Epidermal melanocyte (primary cell): ENCODE results near the gene SLC39A13.

Source experiments
- DNase-seq: peaks from one replicate; pipeline ENCODE4 v3.0.0; 2011; ENCODE audit warnings: low spot score; ENCODE audit not compliant: insufficient read length

The SLC39A13 gene

GRCh38 chr11:47407746-47408590 is at the start of gene SLC39A13:
Gene SLC39A13 (plus strand): TSS chr11:47408590. CDS start chr11:47410095, 1,505 bp downstream.
- peak; percentile 98 for DNase-seq

GRCh38 chr11:47358731-47359051 is 49.7 kb upstream of the SLC39A13 start:
- no peak for DNase-seq

- no peak for DNase-seq
Measured at GRCh38 chr11:47359162-47359561, 49.2 kb upstream of the SLC39A13 start.

- no peak for DNase-seq
Measured at GRCh38 chr11:47359586-47359985, 48.8 kb upstream of the SLC39A13 start.

GRCh38 chr11:47360341-47360740 is 48.0 kb upstream of the SLC39A13 start:
- DNase-seq, result no peak

- no peak for DNase-seq
Measured at GRCh38 chr11:47361419-47361818, 47.0 kb upstream of the SLC39A13 start.

DNA sequence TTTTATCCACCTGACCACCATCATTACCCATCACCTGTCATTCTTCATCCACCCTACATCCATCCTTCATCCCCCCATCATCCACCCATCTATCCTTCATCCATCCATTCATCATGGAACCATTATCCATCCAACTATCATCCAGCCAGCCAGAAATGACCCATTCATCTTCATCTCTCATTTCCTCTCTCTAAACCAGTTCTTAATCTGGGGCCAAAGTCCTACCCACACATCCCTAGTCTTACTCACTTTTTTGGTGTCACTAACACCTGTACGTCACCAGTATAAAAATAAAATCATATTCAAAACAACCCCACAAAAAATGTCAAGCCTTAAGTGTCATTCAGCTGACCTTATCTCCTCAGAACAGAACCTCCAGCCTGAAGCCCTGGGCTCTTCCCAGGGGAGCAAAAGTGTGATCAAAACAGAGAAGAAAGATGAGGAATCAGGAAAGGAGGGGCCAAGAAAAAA is 42.3 kb upstream of the SLC39A13 start:
- DNase-seq, result no peak

DNA sequence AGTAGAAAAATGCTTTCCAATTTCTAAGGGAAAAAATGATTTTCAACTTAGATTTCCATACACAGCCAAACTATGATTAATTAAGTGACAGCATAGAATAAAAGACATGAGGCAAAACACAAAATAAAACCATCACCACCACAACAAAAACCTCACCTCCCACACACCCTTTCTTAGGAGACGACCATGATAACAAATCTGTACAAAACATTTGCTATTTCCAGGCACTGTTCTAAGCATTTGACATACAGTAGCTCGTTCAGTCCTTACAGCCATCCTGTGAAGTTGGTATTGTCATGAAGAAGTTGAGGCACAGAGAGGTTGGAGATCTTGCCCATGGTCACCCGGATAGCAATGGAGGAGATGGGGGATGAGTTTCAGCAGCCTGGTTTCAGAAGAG is 38.7 kb upstream of the SLC39A13 start:
- no peak for DNase-seq

GRCh38 chr11:47372422-47372821 is 36.0 kb upstream of the SLC39A13 start:
- DNase-seq, result no peak

DNA sequence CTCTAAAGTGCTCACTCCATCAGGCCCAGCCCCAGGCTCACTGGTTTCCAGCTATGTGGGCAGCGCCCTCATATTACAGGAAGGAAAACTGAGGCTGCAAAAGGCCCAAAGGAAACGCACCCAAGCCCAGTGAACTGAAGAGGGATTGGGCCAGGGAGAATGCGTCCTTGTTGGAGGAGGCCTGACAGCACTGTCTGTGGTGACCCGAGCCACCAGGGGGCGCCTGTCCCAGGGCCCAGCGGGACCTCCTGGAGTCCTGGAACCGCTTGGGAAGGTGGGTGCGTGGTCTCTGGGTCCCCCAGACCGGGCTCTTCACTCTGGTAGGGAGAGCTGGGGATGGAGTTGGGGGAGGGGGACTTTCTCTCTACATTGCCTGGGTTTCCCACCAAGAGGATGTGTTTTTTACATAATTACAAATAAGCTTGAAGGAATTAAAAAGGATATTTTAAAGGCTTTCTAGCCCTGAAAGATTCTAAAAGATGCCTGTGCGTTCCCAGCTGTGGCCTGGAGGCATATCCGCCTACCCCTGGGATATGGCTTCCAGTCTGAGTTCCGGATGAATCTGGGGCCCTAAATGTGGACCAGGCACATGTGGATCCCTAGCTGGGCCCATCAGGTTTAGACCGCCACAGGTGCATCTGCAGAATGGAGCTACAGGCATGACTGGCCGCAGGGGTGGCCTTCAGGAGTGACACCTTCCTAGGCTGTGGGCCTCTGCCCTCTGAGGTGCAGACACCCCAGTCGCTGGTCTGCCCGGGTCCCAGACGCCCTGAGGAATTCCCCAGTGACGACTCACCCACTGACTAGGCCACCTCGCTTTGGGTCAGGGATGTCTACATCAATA is 34.3 kb upstream of the SLC39A13 start:
- DNase-seq, result peak; percentile 59

DNA sequence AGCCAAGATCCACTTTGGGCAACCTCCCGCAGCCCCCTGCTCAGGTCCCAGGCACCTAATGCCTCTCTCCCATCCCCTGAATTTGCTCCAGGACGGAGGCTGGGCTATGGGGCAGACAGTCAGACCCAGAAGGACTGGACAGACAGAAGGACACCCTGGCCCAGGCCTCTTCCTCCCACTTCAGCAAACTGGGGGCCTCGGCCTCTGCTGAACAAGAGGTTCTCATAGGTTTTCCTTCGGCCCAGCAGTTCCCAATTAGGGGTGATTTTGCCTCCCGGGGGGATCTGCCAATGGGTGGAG is 33.7 kb upstream of the SLC39A13 start:
- DNase-seq, result no peak

DNA sequence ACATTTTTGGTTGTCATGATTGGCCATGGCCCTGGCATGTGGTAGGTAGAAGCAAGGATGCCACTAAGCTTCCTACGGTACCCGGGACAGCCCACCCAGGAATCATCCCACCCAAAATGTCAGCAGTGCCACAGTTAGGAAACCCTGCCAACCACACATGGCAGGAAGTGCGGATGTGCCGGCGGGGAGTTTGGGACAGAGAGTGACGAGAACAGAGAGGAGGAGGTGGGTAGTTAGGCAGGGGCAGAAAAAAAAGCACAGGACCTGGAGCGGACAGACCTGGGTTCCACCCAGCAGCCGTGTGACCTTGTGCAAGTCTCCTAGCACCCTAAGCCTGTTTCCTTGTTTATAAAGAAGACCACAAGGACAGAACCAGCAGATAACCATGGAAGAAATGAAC is 33.4 kb upstream of the SLC39A13 start:
- no peak for DNase-seq

DNA sequence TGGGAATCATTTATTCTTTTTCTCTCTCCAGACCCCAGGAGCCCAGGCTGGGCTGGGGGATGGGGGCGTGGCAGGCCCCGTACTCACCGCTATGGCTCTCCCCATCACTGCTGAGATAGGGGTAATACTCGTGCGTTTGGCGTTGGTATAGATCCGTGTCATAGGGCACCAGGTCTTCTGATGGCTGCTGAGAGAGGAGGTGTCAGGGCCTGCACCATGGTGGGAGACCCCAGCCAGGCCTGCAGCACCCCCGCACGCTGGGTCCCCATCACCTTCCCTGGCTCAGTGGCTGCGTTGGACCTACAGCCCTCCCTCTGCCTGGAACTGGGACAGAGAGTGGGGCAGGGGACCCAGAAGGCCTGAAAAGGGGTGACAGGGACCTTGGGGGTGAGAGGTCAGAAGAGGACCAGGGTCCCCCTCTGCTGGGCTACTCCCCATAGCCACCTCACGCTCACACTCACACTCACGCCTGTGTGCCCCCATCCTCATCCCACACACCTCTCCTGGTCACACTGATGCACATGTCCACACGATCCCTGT is 32.8 kb upstream of the SLC39A13 start:
- DNase-seq, result no peak

DNA sequence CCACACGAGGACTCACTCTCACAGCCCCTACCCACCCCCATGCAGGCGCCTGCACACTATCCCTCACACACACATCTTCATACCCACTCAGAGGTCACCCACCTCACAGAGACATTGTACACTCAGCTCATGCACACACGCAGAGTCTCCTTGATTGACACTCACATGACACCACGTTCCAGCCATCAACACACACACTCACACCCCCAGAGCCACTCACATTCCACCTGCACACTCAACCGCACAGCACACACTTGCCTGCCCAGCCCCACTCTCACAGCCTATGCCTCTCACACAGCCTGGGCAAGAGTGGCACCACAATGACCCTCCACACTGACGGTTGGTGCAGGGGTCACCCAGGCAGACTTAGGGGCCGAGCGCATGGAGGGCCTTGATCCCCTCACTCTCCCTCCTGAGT is 32.3 kb upstream of the SLC39A13 start:
- DNase-seq, result no peak

DNA sequence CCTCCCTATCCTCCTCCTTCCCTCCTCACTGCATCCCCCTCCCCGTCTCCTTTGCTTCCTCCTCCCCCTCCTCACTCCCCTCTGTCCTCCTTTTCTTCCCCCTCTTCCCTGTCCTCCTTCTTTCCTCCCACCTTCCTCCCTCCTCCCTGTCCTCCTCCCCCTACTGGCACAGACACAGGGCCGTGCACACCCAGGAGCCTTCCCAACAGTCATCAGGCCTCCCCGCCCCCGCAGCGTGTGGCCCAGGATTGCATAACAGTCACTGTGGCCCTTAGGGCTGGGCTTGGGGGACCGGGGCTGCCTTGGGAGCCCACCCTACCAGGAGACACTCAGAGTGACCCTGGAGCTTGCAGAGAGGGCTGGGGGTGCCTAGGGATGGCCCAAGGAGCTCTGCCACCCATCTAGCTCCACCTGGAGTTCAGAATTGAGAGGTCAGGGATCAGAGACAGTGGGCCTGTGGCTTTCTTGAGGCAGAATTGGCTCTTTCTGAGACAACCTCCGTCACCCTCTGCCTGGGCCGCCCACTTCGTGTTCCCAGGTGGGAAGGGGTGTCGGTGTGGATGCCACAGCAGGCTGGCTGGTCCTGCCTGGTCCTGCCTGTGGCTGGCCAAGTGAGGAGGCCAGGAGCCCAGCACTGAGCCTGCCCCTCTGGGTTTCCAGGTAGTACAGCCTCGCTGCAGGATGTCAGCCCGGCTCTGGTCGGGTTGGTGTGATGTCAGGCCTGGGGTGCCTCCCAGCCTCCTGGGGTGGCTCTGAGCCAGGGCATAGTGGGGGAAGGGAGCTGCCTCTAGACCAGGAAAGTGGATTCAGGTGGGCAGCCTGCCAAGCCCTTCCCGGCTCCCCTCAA is 31.6 kb upstream of the SLC39A13 start:
- no peak for DNase-seq

DNA sequence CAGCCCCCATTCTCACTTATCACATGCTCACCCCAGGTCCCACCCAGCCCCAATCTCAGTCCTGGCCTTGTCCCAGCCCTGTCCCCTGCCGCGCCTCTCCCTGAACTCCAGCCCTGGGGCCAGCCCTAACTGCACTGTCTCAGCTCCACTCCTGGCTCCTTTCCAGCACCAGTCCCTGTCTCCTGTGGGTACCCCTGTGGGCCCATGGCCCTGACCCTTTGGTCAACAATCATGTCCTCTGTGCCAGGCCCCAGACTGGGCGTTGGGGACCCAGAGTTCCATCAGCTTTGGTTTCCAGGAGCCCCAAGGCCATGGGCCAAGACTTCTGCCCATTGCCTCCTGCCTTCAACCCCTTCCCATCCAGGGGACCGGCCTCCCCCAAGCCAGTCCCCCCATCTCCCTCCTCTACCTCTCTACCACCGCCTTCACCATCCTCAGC is 30.8 kb upstream of the SLC39A13 start:
- DNase-seq, result no peak

- DNase-seq, result no peak
Measured at GRCh38 chr11:47378010-47378835, 30.2 kb upstream of the SLC39A13 start, which contains the start of gene SPI1. Gene SPI1 (minus strand): TSS chr11:47378547. CDS start chr11:47378353, 194 bp downstream.

DNA sequence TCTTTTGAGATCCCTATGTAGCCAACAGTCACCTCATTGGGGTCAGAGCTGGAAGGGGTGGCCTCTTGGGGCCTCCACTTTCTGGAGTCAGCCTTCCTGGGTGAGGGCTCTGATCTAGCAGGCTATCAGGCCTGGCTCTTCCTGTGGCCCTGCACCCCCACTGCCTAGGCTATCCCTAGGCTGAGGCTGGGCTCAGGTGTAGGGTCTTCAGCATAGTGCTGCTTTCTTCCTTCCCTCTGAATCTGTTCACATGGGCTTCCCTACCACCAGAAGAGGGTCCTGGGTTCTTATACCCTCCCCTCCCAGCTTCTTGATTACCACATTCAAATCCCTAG is 29.6 kb upstream of the SLC39A13 start:
- DNase-seq, result no peak

- DNase-seq, result no peak
Measured at GRCh38 chr11:47379317-47379716, 29.1 kb upstream of the SLC39A13 start.

DNA sequence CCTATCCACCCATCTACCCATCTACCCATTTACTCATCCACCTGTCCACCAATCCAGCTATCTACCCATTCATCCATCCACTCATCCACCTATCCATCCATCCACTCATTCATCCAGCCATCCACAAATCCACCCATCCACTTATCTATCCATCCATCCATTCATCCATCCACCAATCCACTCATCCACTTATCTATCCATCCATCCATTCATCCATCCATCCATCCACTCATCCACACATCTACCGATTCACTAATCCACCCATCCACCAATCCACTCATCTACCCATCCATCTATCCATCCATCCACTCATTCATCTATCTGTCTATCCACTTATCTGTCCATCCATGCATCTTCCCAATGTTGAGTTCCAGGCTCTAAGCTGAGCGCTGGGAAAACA is 28.3 kb upstream of the SLC39A13 start:
- DNase-seq, result no peak

DNA sequence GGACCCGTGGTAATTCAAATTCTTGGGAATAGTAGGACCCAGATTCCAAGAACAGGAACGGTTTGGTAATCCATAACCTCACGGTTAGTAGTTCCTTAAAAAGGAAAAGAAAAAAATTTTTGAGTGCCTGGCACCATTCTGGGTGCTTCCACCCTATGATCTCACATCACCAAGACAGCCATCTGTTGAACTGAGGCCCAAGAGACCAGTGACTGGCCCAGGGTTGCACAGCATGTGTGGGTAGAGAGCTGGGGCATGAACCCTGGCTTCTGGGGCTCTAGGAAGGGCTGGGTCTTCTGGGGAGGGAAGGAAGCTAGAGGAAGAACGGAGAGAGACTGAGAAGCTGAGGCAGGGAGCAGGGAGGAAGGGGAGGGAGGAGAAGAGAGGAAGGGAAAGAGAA is 25.3 kb upstream of the SLC39A13 start:
- DNase-seq, result no peak
